K562 (cell line): ENCODE data around the gene PNCK. TPM values are rescaled to one million over a fixed set of nuclear protein-coding genes. Genes with fewer than 3 reads are reported as not detected.

Experiments used
- ATAC-seq: fragments of 200-7000 bp; cut with Tn5 transposase; 3 replicates; pipeline ENCODE4 v1.9.1; 2020; ENCODE audit warnings: moderate library complexity
- BruUV-seq: library from RNA; stranded (reverse); fragments of 400-500 nt; replicated peaks from 2 replicates; lab custom pipeline; 2021; lab: Mats Ljungman, UMichigan
- CTCF ChIA-PET: fragments of 300-600 bp; formaldehyde crosslinking; extraction: SDS; loops from one replicate; lab custom pipeline; 2021; ENCODE audit warnings: low intra/inter-chr PET ratio; lab: Yijun Ruan, JAX
- POLR2A ChIA-PET: fragments of 300-600, 350-650 bp; sonication (Branson Sonifier 250); formaldehyde crosslinking; extraction: SDS; loops from one replicate; lab custom pipeline; 2021; ENCODE audit warnings: antibody characterized with exemption, inconsistent platforms; lab: Yijun Ruan, JAX
- DNase-seq, 4 experiments: peaks; one replicate each; pipeline versions ENCODE4 v3.0.0 to v3.0.0-alpha.2; 2011 to 2018; ENCODE audit warnings: low spot score in 3 of 4, mixed read lengths in 3 of 4; ENCODE audit errors: extremely low read depth in 1 of 4
- FAIRE-seq: peaks from 2 replicates; lab custom pipeline; 2011; peaks lifted over from hg19 to GRCh38; lab: Jason Lieb, UNC
- H2AFZ ChIP-seq: 2 replicates; pipeline ENCODE4 v1.6.0; 2011; ENCODE audit warnings: low read depth, low read length, control low read depth, inconsistent platforms
- H3K27ac ChIP-seq: fragments of 200-600 bp; 3 replicates; pipeline ENCODE4 v1.8.0; 2011; ENCODE audit warnings: low read depth, mild to moderate bottlenecking, control low read depth, inconsistent platforms, low read length, moderate library complexity, mixed read lengths; ENCODE audit errors: extremely low read depth
- H3K27me3 ChIP-seq, 2 experiments: fragments of 300-600 bp in 1 of 2; 2 replicates in 1 of 2; 3 replicates in 1 of 2; pipeline versions ENCODE4 v1.6.0 to v1.8.0; 2011; ENCODE audit warnings: inconsistent platforms in 2 of 2, low read length in 2 of 2, mild to moderate bottlenecking in 1 of 2, mixed read lengths in 1 of 2, moderate library complexity in 1 of 2; ENCODE audit not compliant: control insufficient read depth in 2 of 2, insufficient read depth in 2 of 2
- H3K36me3 ChIP-seq: fragments of 300-600 bp; 3 replicates; pipeline ENCODE4 v1.8.0; 2011; ENCODE audit warnings: mild to moderate bottlenecking, low read length, inconsistent platforms; ENCODE audit not compliant: control insufficient read depth, insufficient read depth
- H3K4me1 ChIP-seq, 2 experiments: fragments of 200-600 bp in 1 of 2; replicated peaks in 1 of 2; 2 replicates in 1 of 2; 3 replicates in 1 of 2; pipeline versions ENCODE4 v1.5.1 to v1.8.0; 2011; ENCODE audit warnings: inconsistent platforms in 2 of 2, low read length in 2 of 2, mild to moderate bottlenecking in 1 of 2, mixed read lengths in 1 of 2, moderate library complexity in 1 of 2; ENCODE audit not compliant: control insufficient read depth in 2 of 2, insufficient read depth in 2 of 2
- H3K4me2 ChIP-seq: 2 replicates; pipeline ENCODE4 v1.6.1; 2011; ENCODE audit warnings: low read length, control low read depth, inconsistent platforms, mixed read lengths; ENCODE audit not compliant: insufficient read depth
- H3K4me3 ChIP-seq: fragments of 200-600 bp; sonication (generic), shearing (Covaris generic); 2 replicates; pipeline ENCODE4 v1.5.1; 2016; ENCODE audit warnings: control low read depth, inconsistent platforms
- H3K79me2 ChIP-seq: fragments of 200-600 bp; 3 replicates; pipeline ENCODE4 v1.8.0; 2011; ENCODE audit warnings: low read length, inconsistent platforms; ENCODE audit not compliant: control insufficient read depth, insufficient read depth
- H3K9ac ChIP-seq, 2 experiments: 2 replicates each; pipeline versions ENCODE4 v1.6.0 to v1.6.1; 2011; ENCODE audit warnings: low read depth in 2 of 2, low read length in 2 of 2, control low read depth in 1 of 2, inconsistent platforms in 1 of 2, mild to moderate bottlenecking in 1 of 2, mixed read lengths in 1 of 2; ENCODE audit not compliant: insufficient read depth in 1 of 2
- H3K9me1 ChIP-seq: one replicate; pipeline ENCODE4 v1.6.0; 2011; ENCODE audit warnings: inconsistent platforms, mild to moderate bottlenecking, low read length, moderate library complexity; ENCODE audit not compliant: control insufficient read depth, insufficient read depth
- H3K9me3 ChIP-seq: replicated peaks from 2 replicates; pipeline ENCODE4 v1.5.1; 2011; ENCODE audit warnings: low read depth, low read length, inconsistent platforms; ENCODE audit not compliant: control insufficient read depth, insufficient read depth
- H4K20me1 ChIP-seq: replicated peaks from 2 replicates; pipeline ENCODE4 v1.6.1; 2011; ENCODE audit warnings: low read length, inconsistent platforms, mixed read lengths; ENCODE audit not compliant: control insufficient read depth, insufficient read depth
- BMI1 ChIP-seq: fragments of 150-350 bp; IDR thresholded peaks from 2 replicates; pipeline ENCODE4 v1.6.1; 2014; ENCODE audit warnings: low read length
- WGBS: fragments of 100-300 bp; shearing (Covaris generic); methylation state at CpG from one replicate; pipeline ENCODE4 v1.1.6; 2016; ENCODE audit warnings: low coverage, mixed read lengths; ENCODE audit not compliant: insufficient coverage; ENCODE audit errors: missing lambda C conversion rate; 5-methylcytosine and 5-hydroxymethylcytosine counted together
- in situ Hi-C: fragments of 300-500 bp; cut with MboI; formaldehyde crosslinking; loops from 4 replicates; pipeline ENCODE4 v1.15.0; 2018; ENCODE audit warnings: inconsistent platforms, mixed read lengths
- intact Hi-C: fragments of 100-400 bp; cut with micrococcal nuclease; formaldehyde crosslinking; loops from 2 replicates; pipeline ENCODE4 v1.14.2; 2022
- polyA plus RNA-seq, 8 experiments: library from polyadenylated mRNA; depleted of rRNA in 4 of 8; stranded (reverse) in 5 of 8; unstranded in 3 of 8; fragments of >200 nt; fragmentation: Nextera tagmentation in 2 of 8; fragmentation: Illumina TruSeq in 1 of 8; extraction: Ambion mirVana in 2 of 8; extraction: Trizol in 1 of 8; gene quantifications; 2 replicates each; pipeline versions ENCODE4 v1.2.1 to v1.2.3, GENCODE V29; 2011 to 2014; ENCODE audit warnings: inconsistent platforms in 1 of 8, missing spikeins in 1 of 8
- total RNA-seq, 7 experiments: library from RNA; depleted of rRNA in 6 of 7; stranded (reverse); fragments of >200 nt in 6 of 7; fragmentation: Illumina TruSeq in 2 of 7; extraction: Trizol in 2 of 7; gene quantifications; 2 replicates each; pipeline versions ENCODE4 v1.2.1 to v1.2.3, GENCODE V29; 2011 to 2021; ENCODE audit warnings: low replicate concordance in 1 of 7
- TF ChIP-seq, protein P1 (sequence below), 3 experiments: IDR thresholded peaks in 2 of 3; conservative IDR thresholded peaks in 1 of 3; 2 replicates each; pipeline ENCODE4 v1.5.1; 2011 to 2012; ENCODE audit warnings: low read length in 3 of 3, mild to moderate bottlenecking in 3 of 3, control low read depth in 2 of 3, improper control_type of control experiment in 1 of 3, inconsistent platforms in 1 of 3, low read depth in 1 of 3, mixed read lengths in 1 of 3, moderate library complexity in 1 of 3; ENCODE audit not compliant: insufficient read depth in 2 of 3
- TF ChIP-seq, protein P2 (sequence below): fragments of 250-450 bp; sonication (Bioruptor Pico); IDR thresholded peaks from 2 replicates; pipeline ENCODE4 v1.4.0; 2020

Gene PNCK
- total and polyA plus RNA-seq, 9 of the 15 experiments (the other 6 are each of a cell fraction or from before 2014, with no cell fraction given) = 0.13 to 7.5 (median 1.2) TPM; not detected in 1

DNA sequence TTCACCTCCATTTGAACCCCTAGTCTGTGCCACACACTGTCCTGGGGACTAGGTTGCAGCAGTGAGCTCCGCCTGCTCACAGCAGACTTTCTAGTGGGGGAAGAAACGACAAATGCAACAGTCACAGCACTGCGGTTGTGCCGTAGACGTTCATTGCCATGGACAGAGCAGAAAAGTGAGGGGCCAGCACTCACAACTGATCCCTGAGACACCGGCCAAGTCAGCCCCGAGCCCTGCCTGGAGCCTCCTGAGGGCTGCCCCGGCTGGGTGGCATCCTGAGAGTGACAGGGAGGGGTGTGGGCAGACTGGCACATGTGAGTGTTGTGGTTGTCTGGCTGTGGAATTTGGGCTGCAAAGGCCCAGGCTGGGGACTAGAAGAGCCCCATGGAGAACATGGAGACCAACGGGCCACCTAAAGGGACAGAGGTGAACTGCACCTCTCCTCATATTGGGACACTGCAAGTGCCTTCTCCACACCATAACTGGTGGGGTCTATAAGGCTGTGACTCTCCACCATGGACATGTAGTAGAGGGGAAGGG, 22.0 kb downstream of the PNCK start:
- no peaks in the 10 kb centered on the region for H3K27me3 ChIP-seq
- WGBS = 44% methylated on average over 9 of the region's 9 CpGs
- DNase-seq = no peak
- no peak overlapping the region for H2AFZ ChIP-seq
- intact Hi-C loops (loop anchor here (2.0 kb wide), 1 partner anchor 71 kb away; no protein-coding TSS in a partner anchor), in situ Hi-C loops (no loop called here)
- H3K79me2 ChIP-seq = no peaks in the 10 kb centered on the region
- peak; percentile 78 for ATAC-seq
- ChIA-PET POLR2A (no interaction called here), CTCF (no interaction called here)
- peak overlapping the region in 1 of 2 experiments; percentile 7; a peak in 1 of 4 replicates for H3K9ac ChIP-seq
- H4K20me1 ChIP-seq = no peaks in the 10 kb centered on the region
- H3K4me1 ChIP-seq = peaks cover 1 to 34% of the 10 kb centered on the region in 2 experiments; a peak in 3 of 5 replicates
- no peak overlapping the region for H3K4me2 ChIP-seq
- no peak overlapping the region for H3K4me3 ChIP-seq
- H3K9me3 ChIP-seq = no peaks in the 10 kb centered on the region
- H3K9me1 ChIP-seq = no peaks in the 10 kb centered on the region
- TF ChIP-seq, protein P1, sequence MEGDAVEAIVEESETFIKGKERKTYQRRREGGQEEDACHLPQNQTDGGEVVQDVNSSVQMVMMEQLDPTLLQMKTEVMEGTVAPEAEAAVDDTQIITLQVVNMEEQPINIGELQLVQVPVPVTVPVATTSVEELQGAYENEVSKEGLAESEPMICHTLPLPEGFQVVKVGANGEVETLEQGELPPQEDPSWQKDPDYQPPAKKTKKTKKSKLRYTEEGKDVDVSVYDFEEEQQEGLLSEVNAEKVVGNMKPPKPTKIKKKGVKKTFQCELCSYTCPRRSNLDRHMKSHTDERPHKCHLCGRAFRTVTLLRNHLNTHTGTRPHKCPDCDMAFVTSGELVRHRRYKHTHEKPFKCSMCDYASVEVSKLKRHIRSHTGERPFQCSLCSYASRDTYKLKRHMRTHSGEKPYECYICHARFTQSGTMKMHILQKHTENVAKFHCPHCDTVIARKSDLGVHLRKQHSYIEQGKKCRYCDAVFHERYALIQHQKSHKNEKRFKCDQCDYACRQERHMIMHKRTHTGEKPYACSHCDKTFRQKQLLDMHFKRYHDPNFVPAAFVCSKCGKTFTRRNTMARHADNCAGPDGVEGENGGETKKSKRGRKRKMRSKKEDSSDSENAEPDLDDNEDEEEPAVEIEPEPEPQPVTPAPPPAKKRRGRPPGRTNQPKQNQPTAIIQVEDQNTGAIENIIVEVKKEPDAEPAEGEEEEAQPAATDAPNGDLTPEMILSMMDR (IDR thresholded peaks at IDR 0.05 in 2 of 3, conservative IDR thresholded peaks at IDR 0.05 in 1 of 3; ENCODE audit: insufficient read depth in 2 of 3, low read depth in 1 of 3, low read length in 3 of 3) = peak; percentile 38 to 42 (median 38); a peak in 5 of 6 replicates
- TF ChIP-seq, protein P2, sequence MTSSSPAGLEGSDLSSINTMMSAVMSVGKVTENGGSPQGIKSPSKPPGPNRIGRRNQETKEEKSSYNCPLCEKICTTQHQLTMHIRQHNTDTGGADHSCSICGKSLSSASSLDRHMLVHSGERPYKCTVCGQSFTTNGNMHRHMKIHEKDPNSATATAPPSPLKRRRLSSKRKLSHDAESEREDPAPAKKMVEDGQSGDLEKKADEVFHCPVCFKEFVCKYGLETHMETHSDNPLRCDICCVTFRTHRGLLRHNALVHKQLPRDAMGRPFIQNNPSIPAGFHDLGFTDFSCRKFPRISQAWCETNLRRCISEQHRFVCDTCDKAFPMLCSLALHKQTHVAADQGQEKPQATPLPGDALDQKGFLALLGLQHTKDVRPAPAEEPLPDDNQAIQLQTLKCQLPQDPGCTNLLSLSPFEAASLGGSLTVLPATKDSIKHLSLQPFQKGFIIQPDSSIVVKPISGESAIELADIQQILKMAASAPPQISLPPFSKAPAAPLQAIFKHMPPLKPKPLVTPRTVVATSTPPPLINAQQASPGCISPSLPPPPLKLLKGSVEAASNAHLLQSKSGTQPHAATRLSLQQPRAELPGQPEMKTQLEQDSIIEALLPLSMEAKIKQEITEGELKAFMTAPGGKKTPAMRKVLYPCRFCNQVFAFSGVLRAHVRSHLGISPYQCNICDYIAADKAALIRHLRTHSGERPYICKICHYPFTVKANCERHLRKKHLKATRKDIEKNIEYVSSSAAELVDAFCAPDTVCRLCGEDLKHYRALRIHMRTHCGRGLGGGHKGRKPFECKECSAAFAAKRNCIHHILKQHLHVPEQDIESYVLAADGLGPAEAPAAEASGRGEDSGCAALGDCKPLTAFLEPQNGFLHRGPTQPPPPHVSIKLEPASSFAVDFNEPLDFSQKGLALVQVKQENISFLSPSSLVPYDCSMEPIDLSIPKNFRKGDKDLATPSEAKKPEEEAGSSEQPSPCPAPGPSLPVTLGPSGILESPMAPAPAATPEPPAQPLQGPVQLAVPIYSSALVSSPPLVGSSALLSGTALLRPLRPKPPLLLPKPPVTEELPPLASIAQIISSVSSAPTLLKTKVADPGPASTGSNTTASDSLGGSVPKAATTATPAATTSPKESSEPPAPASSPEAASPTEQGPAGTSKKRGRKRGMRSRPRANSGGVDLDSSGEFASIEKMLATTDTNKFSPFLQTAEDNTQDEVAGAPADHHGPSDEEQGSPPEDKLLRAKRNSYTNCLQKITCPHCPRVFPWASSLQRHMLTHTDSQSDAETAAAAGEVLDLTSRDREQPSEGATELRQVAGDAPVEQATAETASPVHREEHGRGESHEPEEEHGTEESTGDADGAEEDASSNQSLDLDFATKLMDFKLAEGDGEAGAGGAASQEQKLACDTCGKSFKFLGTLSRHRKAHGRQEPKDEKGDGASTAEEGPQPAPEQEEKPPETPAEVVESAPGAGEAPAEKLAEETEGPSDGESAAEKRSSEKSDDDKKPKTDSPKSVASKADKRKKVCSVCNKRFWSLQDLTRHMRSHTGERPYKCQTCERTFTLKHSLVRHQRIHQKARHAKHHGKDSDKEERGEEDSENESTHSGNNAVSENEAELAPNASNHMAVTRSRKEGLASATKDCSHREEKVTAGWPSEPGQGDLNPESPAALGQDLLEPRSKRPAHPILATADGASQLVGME (CRISPR knock-in tag) = no peak
- no peak for TF ChIP-seq BMI1
- H3K27ac ChIP-seq = no peak overlapping the region
- no peaks in the 10 kb centered on the region for H3K36me3 ChIP-seq
- no TSS peak for BruUV-seq
- peak; percentile 76 for FAIRE-seq
